GM18505 (cell line): ENCODE data around the gene ASB6.

ENCODE experiments used
- ATAC-seq: cut with Tn5 transposase; IDR thresholded peaks from one replicate; pipeline ENCODE4 v1.9.1; 2021; ENCODE audit not compliant: unreplicated experiment
- POLR2A ChIP-seq: IDR thresholded peaks from 4 replicates; pipeline ENCODE4 v1.6.1; 2011; ENCODE audit warnings: borderline replicate concordance; ENCODE audit not compliant: insufficient read depth, insufficient read length; ENCODE audit errors: extremely low read depth

The ASB6 gene

GRCh38 chr9:129630967-129631673 lies 10.8 kb downstream of the ASB6 start:
- no peak for TF ChIP-seq POLR2A
- no peak for ATAC-seq

- no peak for TF ChIP-seq POLR2A
Observed at GRCh38 chr9:129629251-129629820, 12.6 kb downstream of the ASB6 start.

GRCh38 chr9:129628709-129629108 lies 13.2 kb downstream of the ASB6 start:
- no peak for ATAC-seq
- TF ChIP-seq POLR2A = no peak

More at GRCh38 chr9:129629251-129629820, 12.6 kb downstream of the ASB6 start:
- ATAC-seq = no peak

GRCh38 chr9:129627556-129628440 lies 14.2 kb downstream of the ASB6 start:
- no peak for TF ChIP-seq POLR2A
- ATAC-seq = no peak

GRCh38 chr9:129626625-129627284 lies 15.2 kb downstream of the ASB6 start:
- ATAC-seq = peak; percentile 23
- TF ChIP-seq POLR2A = no peak

- ATAC-seq = peak; percentile 74
- TF ChIP-seq POLR2A = peak; percentile 92
Observed at GRCh38 chr9:129626079-129626624, 15.8 kb downstream of the ASB6 start, which contains the start of gene NTMT1. Gene NTMT1 (plus strand): TSS chr9:129626163. CDS start chr9:129632704, 6,541 bp downstream.

GRCh38 chr9:129624947-129625346 lies 17.0 kb downstream of the ASB6 start:
- no peak for ATAC-seq
- no peak for TF ChIP-seq POLR2A

- TF ChIP-seq POLR2A = no peak
- no peak for ATAC-seq
Observed at GRCh38 chr9:129624168-129624759, 17.7 kb downstream of the ASB6 start.

GRCh38 chr9:129623331-129623730 lies 18.6 kb downstream of the ASB6 start:
- ATAC-seq = no peak
- no peak for TF ChIP-seq POLR2A

GRCh38 chr9:129620669-129621295 lies 21.2 kb downstream of the ASB6 start, which contains the start of gene C9orf50:
Gene C9orf50 (minus strand): TSS chr9:129621101. CDS start chr9:129620574, 527 bp downstream.
- no peak for ATAC-seq
- TF ChIP-seq POLR2A = no peak

- ATAC-seq = no peak
- no peak for TF ChIP-seq POLR2A
Observed at GRCh38 chr9:129619787-129620668, 21.9 kb downstream of the ASB6 start.
